Keratinocyte (primary cell): ENCODE measurements around the gene TMPRSS6. TPM values are rescaled to one million over a fixed set of nuclear protein-coding genes. Genes with fewer than 3 reads are reported as not detected.

Experiments
- DNase-seq: peaks from one replicate; pipeline ENCODE4 v3.0.0-alpha.2; 2011; ENCODE audit warnings: low read depth, missing footprints, low spot score
- FAIRE-seq: peaks from 2 replicates; lab custom pipeline; 2011; peaks lifted over from hg19 to GRCh38; lab: Jason Lieb, UNC
- H2AFZ ChIP-seq: 2 replicates; pipeline ENCODE4 v1.6.0; 2012; ENCODE audit warnings: low read length, control low read depth, inconsistent platforms; ENCODE audit not compliant: control insufficient read depth
- H3K27ac ChIP-seq: 2 replicates; pipeline ENCODE4 v1.5.1; 2011; ENCODE audit warnings: low read length; ENCODE audit not compliant: control insufficient read depth, insufficient read depth
- H3K27me3 ChIP-seq: 3 replicates; pipeline ENCODE4 v1.6.0; 2011; ENCODE audit warnings: low read length; ENCODE audit not compliant: control insufficient read depth, insufficient read depth; ENCODE audit errors: extremely low read depth
- H3K36me3 ChIP-seq, 2 experiments: 2 replicates in 1 of 2; 3 replicates in 1 of 2; pipeline ENCODE4 v1.5.1; 2011; ENCODE audit warnings: low read length in 2 of 2, mild to moderate bottlenecking in 1 of 2; ENCODE audit not compliant: control insufficient read depth in 2 of 2, insufficient read depth in 2 of 2; ENCODE audit errors: extremely low read depth in 1 of 2
- H3K4me1 ChIP-seq: 3 replicates; pipeline ENCODE4 v1.5.1; 2011; ENCODE audit warnings: low read length; ENCODE audit not compliant: control insufficient read depth, insufficient read depth; ENCODE audit errors: extremely low read depth
- H3K4me2 ChIP-seq: 3 replicates; pipeline ENCODE4 v1.6.0; 2011; ENCODE audit warnings: low read depth, low read length; ENCODE audit not compliant: control insufficient read depth, insufficient read depth; ENCODE audit errors: extremely low read depth
- H3K4me3 ChIP-seq, 3 experiments: fragments of 200-600 bp in 1 of 3; sonication (generic) in 1 of 3; 2 replicates in 2 of 3; 3 replicates in 1 of 3; pipeline ENCODE4 v1.5.1; 2011 to 2016; ENCODE audit warnings: low read length in 3 of 3, mild to moderate bottlenecking in 3 of 3, control low read depth in 2 of 3, inconsistent platforms in 1 of 3, low read depth in 1 of 3, mixed read lengths in 1 of 3, mixed run types in 1 of 3, moderate library complexity in 1 of 3; ENCODE audit not compliant: control insufficient read depth in 2 of 3, insufficient read depth in 2 of 3; ENCODE audit errors: extremely low read depth in 1 of 3
- H3K79me2 ChIP-seq: 2 replicates; pipeline ENCODE4 v1.6.0; 2012; ENCODE audit warnings: low read length; ENCODE audit not compliant: control insufficient read depth, insufficient read depth
- H3K9ac ChIP-seq: 3 replicates; pipeline ENCODE4 v1.6.0; 2011; ENCODE audit warnings: low read length; ENCODE audit not compliant: control insufficient read depth, insufficient read depth; ENCODE audit errors: extremely low read depth
- H3K9me1 ChIP-seq: 3 replicates; pipeline ENCODE4 v1.6.0; 2011; ENCODE audit warnings: low read length; ENCODE audit not compliant: control insufficient read depth, insufficient read depth; ENCODE audit errors: extremely low read depth
- H3K9me3 ChIP-seq: 2 replicates; pipeline ENCODE4 v1.5.1; 2012; ENCODE audit warnings: low read depth, low read length; ENCODE audit not compliant: control insufficient read depth
- H4K20me1 ChIP-seq: 3 replicates; pipeline ENCODE4 v1.6.0; 2011; ENCODE audit warnings: low read length; ENCODE audit not compliant: control insufficient read depth, insufficient read depth; ENCODE audit errors: extremely low read depth
- CTCF ChIP-seq, 3 experiments: IDR thresholded peaks in 1 of 3; conservative IDR thresholded peaks in 1 of 3; optimal IDR thresholded peaks in 1 of 3; 2 replicates in 2 of 3; 3 replicates in 1 of 3; pipeline versions ENCODE3 to v1.5.1; 2011; ENCODE audit warnings: low read length in 3 of 3, mild to moderate bottlenecking in 3 of 3, moderate library complexity in 2 of 3, control low read depth in 1 of 3, inconsistent platforms in 1 of 3; ENCODE audit not compliant: insufficient read depth in 2 of 3; ENCODE audit errors: extremely low read depth in 1 of 3
- EZH2 ChIP-seq: IDR thresholded peaks from one replicate; pipeline ENCODE4 v1.6.1; 2012; ENCODE audit warnings: inconsistent platforms, mild to moderate bottlenecking, low read length, moderate library complexity
- dilution Hi-C: fragments of 300-500 bp; cut with MboI; formaldehyde crosslinking; loops from one replicate; pipeline ENCODE4 v1.7.0; 2020; ENCODE audit warnings: low sequenced_read_pairs; ENCODE audit not compliant: extremely low pct_ligation_motif_present
- polyA plus RNA-seq, 5 experiments: library from polyadenylated mRNA; depleted of rRNA in 3 of 5; stranded (reverse) in 3 of 5; stranded (forward) in 1 of 5; unstranded in 1 of 5; fragments of >200 nt; gene quantifications; 1 replicate in 1 of 5; 2 replicates in 3 of 5; 3 replicates in 1 of 5; pipeline versions ENCODE4 v1.2.1 to v1.2.3, GENCODE V29; 2011 to 2012; ENCODE audit warnings: missing spikeins in 2 of 5, low read depth in 1 of 5, low replicate concordance in 1 of 5

TMPRSS6 gene
- polyA plus RNA-seq, 1 donor (not counting 4 experiments of a cell fraction or from before 2014, with no cell fraction given) = not detected

- Histone ChIP-seq H4K20me1 (no peaks in the 10 kb centered on the region), H3K79me2 (no peaks in the 10 kb centered on the region), H3K9me1 (no peaks in the 10 kb centered on the region), H3K36me3 (no peaks in the 10 kb centered on the region), H3K4me2 (no peak overlapping the region), H3K4me1 (peaks cover 4% of the 10 kb centered on the region), H3K27me3 (no peaks in the 10 kb centered on the region), H3K27ac (no peak overlapping the region), H3K9ac (no peak overlapping the region), H3K9me3 (no peaks in the 10 kb centered on the region), H3K4me3 (no peak overlapping the region), H2AFZ (no peak overlapping the region)
- no peak for DNase-seq
- no peak for TF ChIP-seq EZH2
- no peak for TF ChIP-seq CTCF (optimal IDR thresholded peaks at IDR 0.05 in 1 of 3, IDR thresholded peaks at IDR 0.05 in 1 of 3, conservative IDR thresholded peaks at IDR 0.05 in 1 of 3; ENCODE audit: extremely low read depth in 1 of 3, insufficient read depth in 2 of 3, low read length in 3 of 3)
- dilution Hi-C loops = no loop called here
- no peak for FAIRE-seq
Observed at GRCh38 chr22:37046589-37046988, 62.9 kb downstream of the TMPRSS6 start.

GRCh38 chr22:37045958-37046357, 63.6 kb downstream of the TMPRSS6 start:
- no peaks in the 10 kb centered on the region for H3K27me3 ChIP-seq
- H3K79me2 ChIP-seq = no peaks in the 10 kb centered on the region
- DNase-seq = no peak
- no peak overlapping the region for H3K9ac ChIP-seq
- H3K9me3 ChIP-seq = no peaks in the 10 kb centered on the region
- dilution Hi-C loops = no loop called here
- H3K9me1 ChIP-seq = no peaks in the 10 kb centered on the region
- TF ChIP-seq CTCF (optimal IDR thresholded peaks at IDR 0.05 in 1 of 3, IDR thresholded peaks at IDR 0.05 in 1 of 3, conservative IDR thresholded peaks at IDR 0.05 in 1 of 3; ENCODE audit: extremely low read depth in 1 of 3, insufficient read depth in 2 of 3, low read length in 3 of 3) (peak; percentile 54 to 72 (median 56)), EZH2 (no peak)
- no peak overlapping the region for H3K4me2 ChIP-seq
- peaks cover 6% of the 10 kb centered on the region for H3K4me1 ChIP-seq
- peak; percentile 77 for FAIRE-seq
- H3K27ac ChIP-seq = no peak overlapping the region
- H3K4me3 ChIP-seq = no peak overlapping the region
- no peaks in the 10 kb centered on the region for H4K20me1 ChIP-seq
- no peak overlapping the region for H2AFZ ChIP-seq
- H3K36me3 ChIP-seq = no peaks in the 10 kb centered on the region
